ENCODE measurements around the gene GPA33. TPM values are rescaled to one million over a fixed set of nuclear protein-coding genes. Genes with fewer than 3 reads are reported as not detected.

The GPA33 gene
- total and polyA plus RNA-seq, 12 donors, result 0.03 to 0.79 (median 0.21) TPM; not detected in 6

DNA sequence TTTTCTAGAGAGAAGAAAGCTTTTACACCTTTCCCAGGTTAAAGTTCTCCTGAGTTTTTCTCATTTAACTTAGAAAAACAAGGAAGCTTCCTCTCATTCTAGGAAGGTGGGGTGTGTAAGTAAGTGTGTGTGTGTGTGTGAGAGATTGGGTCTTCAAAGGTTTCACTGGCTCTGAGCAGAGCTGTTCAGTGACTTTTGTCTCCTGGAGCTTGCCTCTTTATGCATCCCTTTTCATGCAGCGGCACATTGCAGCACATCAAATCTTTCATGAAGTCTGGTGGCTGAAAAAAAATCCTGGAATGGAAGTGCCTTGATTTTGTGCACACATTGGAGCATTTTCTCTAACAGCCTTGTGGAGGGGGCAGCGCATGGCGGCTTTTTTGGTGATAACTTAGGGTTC lies 3.4 kb downstream of the GPA33 start:
- H3K4me3 ChIP-seq, result no peak overlapping the region
- no peaks in the 10 kb centered on the region for H3K36me3 ChIP-seq (replicated peaks in 1 of 2)
- TF ChIP-seq, protein P1, sequence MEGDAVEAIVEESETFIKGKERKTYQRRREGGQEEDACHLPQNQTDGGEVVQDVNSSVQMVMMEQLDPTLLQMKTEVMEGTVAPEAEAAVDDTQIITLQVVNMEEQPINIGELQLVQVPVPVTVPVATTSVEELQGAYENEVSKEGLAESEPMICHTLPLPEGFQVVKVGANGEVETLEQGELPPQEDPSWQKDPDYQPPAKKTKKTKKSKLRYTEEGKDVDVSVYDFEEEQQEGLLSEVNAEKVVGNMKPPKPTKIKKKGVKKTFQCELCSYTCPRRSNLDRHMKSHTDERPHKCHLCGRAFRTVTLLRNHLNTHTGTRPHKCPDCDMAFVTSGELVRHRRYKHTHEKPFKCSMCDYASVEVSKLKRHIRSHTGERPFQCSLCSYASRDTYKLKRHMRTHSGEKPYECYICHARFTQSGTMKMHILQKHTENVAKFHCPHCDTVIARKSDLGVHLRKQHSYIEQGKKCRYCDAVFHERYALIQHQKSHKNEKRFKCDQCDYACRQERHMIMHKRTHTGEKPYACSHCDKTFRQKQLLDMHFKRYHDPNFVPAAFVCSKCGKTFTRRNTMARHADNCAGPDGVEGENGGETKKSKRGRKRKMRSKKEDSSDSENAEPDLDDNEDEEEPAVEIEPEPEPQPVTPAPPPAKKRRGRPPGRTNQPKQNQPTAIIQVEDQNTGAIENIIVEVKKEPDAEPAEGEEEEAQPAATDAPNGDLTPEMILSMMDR (IDR thresholded peaks at IDR 0.05), result no peak
- TF ChIP-seq POLR2A (IDR thresholded peaks at IDR 0.05), result no peak
- intact Hi-C loops (cut with DNase I), result no loop called here
- no peak for DNase-seq
- WGBS, 4 donors, result 71 to 91% (median 86%) methylated on average over 3 of the region's 3 CpGs
- no peaks in the 10 kb centered on the region for H3K27me3 ChIP-seq
- no peak overlapping the region for H3K27ac ChIP-seq
- H3K4me1 ChIP-seq (replicated peaks in 1 of 2), result no peaks in the 10 kb centered on the region
- no peaks in the 10 kb centered on the region for H3K9me3 ChIP-seq (replicated peaks in 1 of 3)

DNA sequence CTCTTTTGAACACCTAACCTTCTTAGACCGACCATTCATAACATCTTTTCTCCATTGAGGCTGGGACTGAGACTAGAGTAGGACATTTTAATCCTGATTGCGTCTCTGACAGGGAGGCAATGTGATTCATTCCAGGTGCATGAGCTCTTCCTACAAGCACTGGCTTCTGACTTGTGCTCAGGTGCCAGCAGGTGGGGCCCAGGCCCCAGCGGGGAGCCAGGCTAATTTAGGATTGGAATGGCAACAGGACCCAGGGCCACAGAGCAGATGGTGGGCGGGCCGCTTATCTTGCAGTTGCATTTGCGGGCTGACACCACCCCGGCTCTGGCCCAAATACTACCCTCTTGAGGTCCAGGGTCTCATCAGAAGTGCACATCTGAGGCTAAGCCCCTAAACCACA lies 4.1 kb downstream of the GPA33 start:
- Histone ChIP-seq H3K27me3 (peaks cover 5% of the 10 kb centered on the region), H3K9me3 (replicated peaks in 1 of 3) (no peaks in the 10 kb centered on the region), H3K36me3 (replicated peaks in 1 of 2) (no peaks in the 10 kb centered on the region), H3K4me1 (replicated peaks in 1 of 2) (no peaks in the 10 kb centered on the region), H3K27ac (no peak overlapping the region), H3K4me3 (no peak overlapping the region)
- intact Hi-C loops (cut with DNase I), result no loop called here
- TF ChIP-seq, protein P1 (IDR thresholded peaks at IDR 0.05), result no peak
- TF ChIP-seq POLR2A (IDR thresholded peaks at IDR 0.05), result no peak
- DNase-seq, result no peak
- 90 to 95% (median 93%) methylated on average over 4 to 7 of the region's 7 CpGs for WGBS, 4 donors

DNA sequence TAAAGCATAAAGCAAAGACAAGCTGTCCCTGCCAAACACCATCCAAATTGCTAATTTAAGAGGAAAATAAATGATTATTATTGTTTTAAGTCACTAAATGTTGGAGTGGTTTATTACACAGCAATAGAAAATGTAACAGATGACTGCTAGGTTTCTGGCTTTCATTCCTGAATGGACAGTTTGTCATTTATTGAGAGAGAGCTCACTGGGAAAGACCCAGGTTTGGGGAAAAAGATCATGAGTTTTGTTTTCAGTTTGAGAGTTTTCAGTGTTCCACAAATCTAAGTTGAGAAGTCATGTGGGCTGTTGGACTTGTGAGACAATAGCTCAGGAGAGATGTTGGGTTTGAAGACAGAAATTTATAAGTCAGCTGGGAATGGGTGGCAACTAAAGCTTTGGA lies 5.4 kb downstream of the GPA33 start:
- Histone ChIP-seq H3K9me3 (replicated peaks in 1 of 3) (no peaks in the 10 kb centered on the region), H3K4me3 (no peak overlapping the region), H3K27me3 (peaks cover 5% of the 10 kb centered on the region), H3K27ac (no peak overlapping the region), H3K36me3 (replicated peaks in 1 of 2) (no peaks in the 10 kb centered on the region), H3K4me1 (replicated peaks in 1 of 2) (no peaks in the 10 kb centered on the region)
- DNase-seq, result no peak
- no peak for TF ChIP-seq POLR2A (IDR thresholded peaks at IDR 0.05)
- TF ChIP-seq, protein P1 (IDR thresholded peaks at IDR 0.05), result no peak
- intact Hi-C loops (cut with DNase I), result no loop called here

DNA sequence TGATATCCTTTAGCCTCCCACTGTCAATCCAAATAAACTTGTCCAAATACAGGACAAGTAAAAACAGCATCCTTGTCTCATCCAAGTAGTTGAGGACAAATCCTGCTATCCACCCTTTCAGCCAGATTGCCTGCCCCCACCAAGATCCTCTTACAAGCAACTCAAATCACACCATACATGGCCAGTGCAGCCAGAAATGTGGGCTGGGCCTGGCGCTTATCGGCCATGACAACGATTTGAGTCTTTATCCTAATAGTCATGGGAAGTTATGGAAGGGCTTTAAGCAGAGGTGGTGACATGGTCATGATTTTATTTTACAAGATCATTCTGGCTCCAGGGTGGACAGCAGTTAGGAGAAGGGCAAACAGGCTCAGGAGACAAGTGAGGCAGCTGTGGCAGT lies 6.3 kb downstream of the GPA33 start:
- H3K27ac ChIP-seq, result no peak overlapping the region
- DNase-seq, result no peak
- no peak overlapping the region for H3K4me3 ChIP-seq
- H3K9me3 ChIP-seq (replicated peaks in 1 of 3), result no peaks in the 10 kb centered on the region
- TF ChIP-seq, protein P1 (IDR thresholded peaks at IDR 0.05), result no peak
- TF ChIP-seq POLR2A (IDR thresholded peaks at IDR 0.05), result no peak
- H3K4me1 ChIP-seq (replicated peaks in 1 of 2), result no peaks in the 10 kb centered on the region
- intact Hi-C loops (cut with DNase I), result no loop called here
- H3K36me3 ChIP-seq (replicated peaks in 1 of 2), result no peaks in the 10 kb centered on the region
- WGBS, 4 donors, result 80 to 94% (median 86%) methylated on average over 3 of the region's 3 CpGs
- peaks cover 5% of the 10 kb centered on the region for H3K27me3 ChIP-seq
